ENCODE results near the gene ORC1. TPM values are rescaled to one million over a fixed set of nuclear protein-coding genes. Genes with fewer than 3 reads are reported as not detected.

Gene ORC1
- polyA plus RNA-seq, 3 donors: 5.8 to 8.7 (median 8.0) TPM

GRCh38 chr1:52355847-52356505, 48.2 kb downstream of the ORC1 start:
- no peak for DNase-seq (ENCODE audit: extremely low read depth in 1 of 11, low read depth in 9 of 11, low spot score in 4 of 11)

- no peak for DNase-seq (ENCODE audit: extremely low read depth in 1 of 11, low read depth in 9 of 11, low spot score in 4 of 11)
Measured at GRCh38 chr1:52355436-52355835, 48.8 kb downstream of the ORC1 start.

- DNase-seq (ENCODE audit: extremely low read depth in 1 of 11, low read depth in 9 of 11, low spot score in 4 of 11): no peak
Measured at GRCh38 chr1:52352690-52353089, 51.5 kb downstream of the ORC1 start.

GRCh38 chr1:52348704-52349300, 55.4 kb downstream of the ORC1 start:
- DNase-seq (ENCODE audit: extremely low read depth in 1 of 11, low read depth in 9 of 11, low spot score in 4 of 11): no peak

GRCh38 chr1:52346653-52347052, 57.6 kb downstream of the ORC1 start:
- DNase-seq (ENCODE audit: extremely low read depth in 1 of 11, low read depth in 9 of 11, low spot score in 4 of 11): no peak

- no peak for DNase-seq (ENCODE audit: extremely low read depth in 1 of 11, low read depth in 9 of 11, low spot score in 4 of 11)
Measured at GRCh38 chr1:52345252-52345651, 59.0 kb downstream of the ORC1 start.

- no peak for DNase-seq (ENCODE audit: extremely low read depth in 1 of 11, low read depth in 9 of 11, low spot score in 4 of 11)
Measured at GRCh38 chr1:52343979-52344378, 60.2 kb downstream of the ORC1 start.

- DNase-seq (ENCODE audit: extremely low read depth in 1 of 11, low read depth in 9 of 11, low spot score in 4 of 11): no peak
Measured at GRCh38 chr1:52341655-52342260, 62.5 kb downstream of the ORC1 start.

- DNase-seq (ENCODE audit: extremely low read depth in 1 of 11, low read depth in 9 of 11, low spot score in 4 of 11): no peak
Measured at GRCh38 chr1:52337439-52337838, 66.8 kb downstream of the ORC1 start.

- DNase-seq (ENCODE audit: extremely low read depth in 1 of 11, low read depth in 9 of 11, low spot score in 4 of 11): no peak
Measured at GRCh38 chr1:52334906-52335528, 69.2 kb downstream of the ORC1 start.

- no peak for DNase-seq (ENCODE audit: extremely low read depth in 1 of 11, low read depth in 9 of 11, low spot score in 4 of 11)
Measured at GRCh38 chr1:52332411-52332810, 71.8 kb downstream of the ORC1 start.

- no peak for DNase-seq (ENCODE audit: extremely low read depth in 1 of 11, low read depth in 9 of 11, low spot score in 4 of 11)
Measured at GRCh38 chr1:52328615-52329014, 75.6 kb downstream of the ORC1 start.

- DNase-seq (ENCODE audit: extremely low read depth in 1 of 11, low read depth in 9 of 11, low spot score in 4 of 11): no peak
Measured at GRCh38 chr1:52325786-52326185, 78.4 kb downstream of the ORC1 start.

GRCh38 chr1:52323731-52324130, 80.5 kb downstream of the ORC1 start:
- DNase-seq (ENCODE audit: extremely low read depth in 1 of 11, low read depth in 9 of 11, low spot score in 4 of 11): no peak

Other genes with a start within 250 kb of the ORC1 start
- 10 to 100 TPM; 28.6 to 38.5 (median 33.6) TPM for gene CC2D1B, start 38.2 kb downstream of the ORC1 start, polyA plus RNA-seq (ENCODE audit: insufficient read length in 3 of 3)
- 10 to 100 TPM; 79.3 to 81.8 (median 80.2) TPM for gene PRPF38A, start 179 bp upstream of the ORC1 start, polyA plus RNA-seq (ENCODE audit: insufficient read length in 3 of 3)
- 100 to 1,000 TPM in 1 of 3 donors, 10 to 100 TPM in 2; 70.7 to 113 (median 86.3) TPM for gene TUT4, start 148.7 kb upstream of the ORC1 start, polyA plus RNA-seq (ENCODE audit: insufficient read length in 3 of 3)
- gene GPX7, start 197.9 kb upstream of the ORC1 start, polyA plus RNA-seq (ENCODE audit: insufficient read length in 3 of 3): 10 to 100 TPM; 68.9 to 83.4 (median 75.5) TPM
- 1 to 10 TPM; 1.9 to 4.4 (median 2.1) TPM for gene SHISAL2A, start 228.7 kb upstream of the ORC1 start, polyA plus RNA-seq (ENCODE audit: insufficient read length in 3 of 3)